WTC11 (cell line): ENCODE measurements around the gene PIGR.

Source experiments
- CBFB ChIP-seq: sonication (generic); formaldehyde crosslinking; IDR thresholded peaks from 2 replicates; pipeline ENCODE4 v1.8.1; 2022; ENCODE audit warnings: mild to moderate bottlenecking, low read depth, missing genetic modification reagents
- TCF7 ChIP-seq: sonication (generic); formaldehyde crosslinking; IDR thresholded peaks from 2 replicates; pipeline ENCODE4 v1.8.0; 2022; ENCODE audit warnings: mild to moderate bottlenecking, low read depth, missing genetic modification reagents, moderate library complexity
- TEAD4 ChIP-seq: sonication (generic); formaldehyde crosslinking; IDR thresholded peaks from 2 replicates; pipeline ENCODE4 v1.8.0; 2022; ENCODE audit warnings: mild to moderate bottlenecking, missing genetic modification reagents
- TF ChIP-seq, protein P1 (sequence below): fragments of 200-600 bp; IDR thresholded peaks from 2 replicates; pipeline ENCODE4 v1.8.0; 2022; ENCODE audit warnings: antibody characterized with exemption
- TF ChIP-seq, protein P2 (sequence below): sonication (generic); formaldehyde crosslinking; IDR thresholded peaks from 2 replicates; pipeline ENCODE4 v1.8.0; 2023; ENCODE audit warnings: mild to moderate bottlenecking, missing genetic modification reagents
- TF ChIP-seq, protein P3 (sequence below): sonication (generic); formaldehyde crosslinking; IDR thresholded peaks from 2 replicates; pipeline ENCODE4 v1.8.0; 2022; ENCODE audit warnings: mild to moderate bottlenecking, missing genetic modification reagents
- TF ChIP-seq, protein P4 (sequence below): sonication (generic); formaldehyde crosslinking; IDR thresholded peaks from 2 replicates; pipeline ENCODE4 v1.8.0; 2022; ENCODE audit warnings: mild to moderate bottlenecking, missing genetic modification reagents
- TF ChIP-seq, protein P5 (sequence below): sonication (generic); formaldehyde crosslinking; IDR thresholded peaks from 2 replicates; pipeline ENCODE4 v1.8.0; 2022; ENCODE audit warnings: missing genetic modification reagents

DNA sequence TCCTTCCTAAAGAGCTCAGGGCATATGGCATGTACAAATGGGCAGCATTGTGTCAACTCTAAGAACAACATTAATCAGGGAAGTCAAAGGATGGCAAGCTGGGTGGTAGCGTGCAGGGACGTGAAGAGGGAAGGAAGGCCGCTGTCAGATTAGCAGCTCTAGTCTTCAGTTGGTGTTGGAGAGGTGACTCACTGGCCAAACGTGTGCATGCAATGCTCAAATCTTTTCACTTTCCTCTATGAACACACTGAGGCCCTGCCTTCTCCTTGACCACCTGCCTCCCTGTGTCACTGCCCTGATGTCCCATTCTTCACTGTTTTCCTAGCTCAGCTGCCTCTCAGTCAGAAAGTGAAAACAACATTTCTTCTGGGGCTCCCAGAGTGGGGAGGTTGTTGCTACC is 5.9 kb upstream of the PIGR start:
- TF ChIP-seq, protein P1, sequence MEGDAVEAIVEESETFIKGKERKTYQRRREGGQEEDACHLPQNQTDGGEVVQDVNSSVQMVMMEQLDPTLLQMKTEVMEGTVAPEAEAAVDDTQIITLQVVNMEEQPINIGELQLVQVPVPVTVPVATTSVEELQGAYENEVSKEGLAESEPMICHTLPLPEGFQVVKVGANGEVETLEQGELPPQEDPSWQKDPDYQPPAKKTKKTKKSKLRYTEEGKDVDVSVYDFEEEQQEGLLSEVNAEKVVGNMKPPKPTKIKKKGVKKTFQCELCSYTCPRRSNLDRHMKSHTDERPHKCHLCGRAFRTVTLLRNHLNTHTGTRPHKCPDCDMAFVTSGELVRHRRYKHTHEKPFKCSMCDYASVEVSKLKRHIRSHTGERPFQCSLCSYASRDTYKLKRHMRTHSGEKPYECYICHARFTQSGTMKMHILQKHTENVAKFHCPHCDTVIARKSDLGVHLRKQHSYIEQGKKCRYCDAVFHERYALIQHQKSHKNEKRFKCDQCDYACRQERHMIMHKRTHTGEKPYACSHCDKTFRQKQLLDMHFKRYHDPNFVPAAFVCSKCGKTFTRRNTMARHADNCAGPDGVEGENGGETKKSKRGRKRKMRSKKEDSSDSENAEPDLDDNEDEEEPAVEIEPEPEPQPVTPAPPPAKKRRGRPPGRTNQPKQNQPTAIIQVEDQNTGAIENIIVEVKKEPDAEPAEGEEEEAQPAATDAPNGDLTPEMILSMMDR, result no peak
- no peak for TF ChIP-seq CBFB (CRISPR knock-in tag)
- TF ChIP-seq, protein P2, sequence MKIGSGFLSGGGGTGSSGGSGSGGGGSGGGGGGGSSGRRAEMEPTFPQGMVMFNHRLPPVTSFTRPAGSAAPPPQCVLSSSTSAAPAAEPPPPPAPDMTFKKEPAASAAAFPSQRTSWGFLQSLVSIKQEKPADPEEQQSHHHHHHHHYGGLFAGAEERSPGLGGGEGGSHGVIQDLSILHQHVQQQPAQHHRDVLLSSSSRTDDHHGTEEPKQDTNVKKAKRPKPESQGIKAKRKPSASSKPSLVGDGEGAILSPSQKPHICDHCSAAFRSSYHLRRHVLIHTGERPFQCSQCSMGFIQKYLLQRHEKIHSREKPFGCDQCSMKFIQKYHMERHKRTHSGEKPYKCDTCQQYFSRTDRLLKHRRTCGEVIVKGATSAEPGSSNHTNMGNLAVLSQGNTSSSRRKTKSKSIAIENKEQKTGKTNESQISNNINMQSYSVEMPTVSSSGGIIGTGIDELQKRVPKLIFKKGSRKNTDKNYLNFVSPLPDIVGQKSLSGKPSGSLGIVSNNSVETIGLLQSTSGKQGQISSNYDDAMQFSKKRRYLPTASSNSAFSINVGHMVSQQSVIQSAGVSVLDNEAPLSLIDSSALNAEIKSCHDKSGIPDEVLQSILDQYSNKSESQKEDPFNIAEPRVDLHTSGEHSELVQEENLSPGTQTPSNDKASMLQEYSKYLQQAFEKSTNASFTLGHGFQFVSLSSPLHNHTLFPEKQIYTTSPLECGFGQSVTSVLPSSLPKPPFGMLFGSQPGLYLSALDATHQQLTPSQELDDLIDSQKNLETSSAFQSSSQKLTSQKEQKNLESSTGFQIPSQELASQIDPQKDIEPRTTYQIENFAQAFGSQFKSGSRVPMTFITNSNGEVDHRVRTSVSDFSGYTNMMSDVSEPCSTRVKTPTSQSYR (CRISPR knock-in tag), result no peak
- no peak for TF ChIP-seq TEAD4
- TF ChIP-seq, protein P3, sequence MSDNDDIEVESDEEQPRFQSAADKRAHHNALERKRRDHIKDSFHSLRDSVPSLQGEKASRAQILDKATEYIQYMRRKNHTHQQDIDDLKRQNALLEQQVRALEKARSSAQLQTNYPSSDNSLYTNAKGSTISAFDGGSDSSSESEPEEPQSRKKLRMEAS, result no peak
- TF ChIP-seq TCF7 (CRISPR knock-in tag), result no peak
- TF ChIP-seq, protein P4, sequence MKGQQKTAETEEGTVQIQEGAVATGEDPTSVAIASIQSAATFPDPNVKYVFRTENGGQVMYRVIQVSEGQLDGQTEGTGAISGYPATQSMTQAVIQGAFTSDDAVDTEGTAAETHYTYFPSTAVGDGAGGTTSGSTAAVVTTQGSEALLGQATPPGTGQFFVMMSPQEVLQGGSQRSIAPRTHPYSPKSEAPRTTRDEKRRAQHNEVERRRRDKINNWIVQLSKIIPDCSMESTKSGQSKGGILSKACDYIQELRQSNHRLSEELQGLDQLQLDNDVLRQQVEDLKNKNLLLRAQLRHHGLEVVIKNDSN (CRISPR knock-in tag), result no peak
- TF ChIP-seq, protein P5, sequence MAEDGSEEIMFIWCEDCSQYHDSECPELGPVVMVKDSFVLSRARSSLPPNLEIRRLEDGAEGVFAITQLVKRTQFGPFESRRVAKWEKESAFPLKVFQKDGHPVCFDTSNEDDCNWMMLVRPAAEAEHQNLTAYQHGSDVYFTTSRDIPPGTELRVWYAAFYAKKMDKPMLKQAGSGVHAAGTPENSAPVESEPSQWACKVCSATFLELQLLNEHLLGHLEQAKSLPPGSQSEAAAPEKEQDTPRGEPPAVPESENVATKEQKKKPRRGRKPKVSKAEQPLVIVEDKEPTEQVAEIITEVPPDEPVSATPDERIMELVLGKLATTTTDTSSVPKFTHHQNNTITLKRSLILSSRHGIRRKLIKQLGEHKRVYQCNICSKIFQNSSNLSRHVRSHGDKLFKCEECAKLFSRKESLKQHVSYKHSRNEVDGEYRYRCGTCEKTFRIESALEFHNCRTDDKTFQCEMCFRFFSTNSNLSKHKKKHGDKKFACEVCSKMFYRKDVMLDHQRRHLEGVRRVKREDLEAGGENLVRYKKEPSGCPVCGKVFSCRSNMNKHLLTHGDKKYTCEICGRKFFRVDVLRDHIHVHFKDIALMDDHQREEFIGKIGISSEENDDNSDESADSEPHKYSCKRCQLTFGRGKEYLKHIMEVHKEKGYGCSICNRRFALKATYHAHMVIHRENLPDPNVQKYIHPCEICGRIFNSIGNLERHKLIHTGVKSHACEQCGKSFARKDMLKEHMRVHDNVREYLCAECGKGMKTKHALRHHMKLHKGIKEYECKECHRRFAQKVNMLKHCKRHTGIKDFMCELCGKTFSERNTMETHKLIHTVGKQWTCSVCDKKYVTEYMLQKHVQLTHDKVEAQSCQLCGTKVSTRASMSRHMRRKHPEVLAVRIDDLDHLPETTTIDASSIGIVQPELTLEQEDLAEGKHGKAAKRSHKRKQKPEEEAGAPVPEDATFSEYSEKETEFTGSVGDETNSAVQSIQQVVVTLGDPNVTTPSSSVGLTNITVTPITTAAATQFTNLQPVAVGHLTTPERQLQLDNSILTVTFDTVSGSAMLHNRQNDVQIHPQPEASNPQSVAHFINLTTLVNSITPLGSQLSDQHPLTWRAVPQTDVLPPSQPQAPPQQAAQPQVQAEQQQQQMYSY, result no peak
